ENCODE results near the gene DDT. TPM values are rescaled to one million over a fixed set of nuclear protein-coding genes. Genes with fewer than 3 reads are reported as not detected.

The DDT gene
- total RNA-seq, 1 donor from 2014 or later: 74.0 TPM

GRCh38 chr22:24006207-24006913, 32.1 kb upstream of the DDT start:
- H3K4me1 Mint-ChIP-seq: peaks cover 33% of the 10 kb centered on the region
- H3K27me3 Mint-ChIP-seq (ENCODE audit: low read depth): no peaks in the 10 kb centered on the region
- no peak for DNase-seq (ENCODE audit: low read depth, low spot score)
- H3K4me3 Mint-ChIP-seq: peak overlapping the region; percentile 62
- peaks cover 3% of the 10 kb centered on the region for H3K9me3 Mint-ChIP-seq
- H3K36me3 Mint-ChIP-seq (ENCODE audit: low read depth): no peaks in the 10 kb centered on the region
- TF ChIP-seq CTCF (conservative IDR thresholded peaks at IDR 0.05): no peak
- H3K27ac Mint-ChIP-seq (ENCODE audit: unreplicated experiment): peak overlapping the region; percentile 65

- H3K36me3 Mint-ChIP-seq (ENCODE audit: low read depth): no peaks in the 10 kb centered on the region
- no peaks in the 10 kb centered on the region for H3K27me3 Mint-ChIP-seq (ENCODE audit: low read depth)
- H3K4me3 Mint-ChIP-seq: no peak within 1 kb of the TSS
- no peak for DNase-seq (ENCODE audit: low read depth, low spot score)
- H3K9me3 Mint-ChIP-seq: peaks cover 3% of the 10 kb centered on the region
- no peak for TF ChIP-seq CTCF (conservative IDR thresholded peaks at IDR 0.05)
- peak within 1 kb of the TSS; percentile 65 for H3K27ac Mint-ChIP-seq (ENCODE audit: unreplicated experiment)
- H3K4me1 Mint-ChIP-seq: peaks cover 24% of the 10 kb centered on the region
Measured at GRCh38 chr22:24005201-24005600, 31.0 kb upstream of the DDT start, which contains the start of gene GSTT4. TSS of gene GSTT4 (minus strand) at chr22:24005453. CDS start at chr22:24005356, 97 bp downstream.

GRCh38 chr22:24003887-24004286, 29.6 kb upstream of the DDT start:
- no peak for DNase-seq (ENCODE audit: low read depth, low spot score)
- Mint-ChIP-seq H3K27me3 (ENCODE audit: low read depth) (no peaks in the 10 kb centered on the region), H3K4me3 (no peak overlapping the region), H3K36me3 (ENCODE audit: low read depth) (no peaks in the 10 kb centered on the region), H3K9me3 (no peaks in the 10 kb centered on the region), H3K4me1 (peaks cover 15% of the 10 kb centered on the region), H3K27ac (ENCODE audit: unreplicated experiment) (no peak overlapping the region)
- no peak for TF ChIP-seq CTCF (conservative IDR thresholded peaks at IDR 0.05)

GRCh38 chr22:24002851-24003250, 28.6 kb upstream of the DDT start:
- Mint-ChIP-seq H3K4me1 (peaks cover 14% of the 10 kb centered on the region), H3K36me3 (ENCODE audit: low read depth) (no peaks in the 10 kb centered on the region), H3K9me3 (no peaks in the 10 kb centered on the region), H3K4me3 (no peak overlapping the region), H3K27me3 (ENCODE audit: low read depth) (no peaks in the 10 kb centered on the region), H3K27ac (ENCODE audit: unreplicated experiment) (no peak overlapping the region)
- no peak for DNase-seq (ENCODE audit: low read depth, low spot score)
- TF ChIP-seq CTCF (conservative IDR thresholded peaks at IDR 0.05): no peak

- H3K9me3 Mint-ChIP-seq: no peaks in the 10 kb centered on the region
- H3K36me3 Mint-ChIP-seq (ENCODE audit: low read depth): no peaks in the 10 kb centered on the region
- peak overlapping the region; percentile 73 for H3K27ac Mint-ChIP-seq (ENCODE audit: unreplicated experiment)
- peaks cover 14% of the 10 kb centered on the region for H3K4me1 Mint-ChIP-seq
- H3K4me3 Mint-ChIP-seq: no peak overlapping the region
- TF ChIP-seq CTCF (conservative IDR thresholded peaks at IDR 0.05): no peak
- no peaks in the 10 kb centered on the region for H3K27me3 Mint-ChIP-seq (ENCODE audit: low read depth)
- no peak for DNase-seq (ENCODE audit: low read depth, low spot score)
Measured at GRCh38 chr22:24002272-24002671, 28.0 kb upstream of the DDT start.
